Urinary bladder (tissue), 4 donors: ENCODE results near the gene ZCCHC14. TPM values are rescaled to one million over a fixed set of nuclear protein-coding genes. Genes with fewer than 3 reads are reported as not detected.

Source experiments
- DNase-seq: peaks from one replicate; pipeline ENCODE4 v3.0.0-alpha.2; 2015; ENCODE audit errors: extremely low spot score
- H3K27ac ChIP-seq: one replicate; pipeline ENCODE4 v1.5.1; 2013; ENCODE audit warnings: low read depth, mild to moderate bottlenecking, moderate library complexity
- H3K36me3 ChIP-seq: one replicate; pipeline ENCODE4 v1.6.1; 2013; ENCODE audit warnings: mild to moderate bottlenecking, moderate library complexity; ENCODE audit not compliant: insufficient read depth
- H3K4me1 ChIP-seq: one replicate; pipeline ENCODE4 v1.6.1; 2013; ENCODE audit warnings: mild to moderate bottlenecking, moderate library complexity; ENCODE audit not compliant: insufficient read depth
- H3K4me3 ChIP-seq: one replicate; pipeline ENCODE4 v1.5.1; 2013; ENCODE audit warnings: low read depth, low read length
- WGBS: extraction: QIAGEN DNeasy Blood & Tissue Kit; methylation state at CpG from one replicate; pipeline ENCODE4 v1.1.7; 2013; 5-methylcytosine and 5-hydroxymethylcytosine counted together
- polyA plus RNA-seq: library from polyadenylated mRNA; stranded (reverse); fragments of 200-250 nt; gene quantifications from one replicate; pipeline ENCODE4 v1.2.3, GENCODE V29; 2013
- total RNA-seq: library from RNA; depleted of rRNA; stranded (reverse); fragments of >200 nt; gene quantifications from one replicate; pipeline ENCODE4 v1.2.3, GENCODE V29; 2014
- donor health status: healthy with polysubstance abuse.
- donor health status: healthy.

The ZCCHC14 gene
- total and polyA plus RNA-seq, 2 donors = 16.6 to 36.1 TPM

DNA sequence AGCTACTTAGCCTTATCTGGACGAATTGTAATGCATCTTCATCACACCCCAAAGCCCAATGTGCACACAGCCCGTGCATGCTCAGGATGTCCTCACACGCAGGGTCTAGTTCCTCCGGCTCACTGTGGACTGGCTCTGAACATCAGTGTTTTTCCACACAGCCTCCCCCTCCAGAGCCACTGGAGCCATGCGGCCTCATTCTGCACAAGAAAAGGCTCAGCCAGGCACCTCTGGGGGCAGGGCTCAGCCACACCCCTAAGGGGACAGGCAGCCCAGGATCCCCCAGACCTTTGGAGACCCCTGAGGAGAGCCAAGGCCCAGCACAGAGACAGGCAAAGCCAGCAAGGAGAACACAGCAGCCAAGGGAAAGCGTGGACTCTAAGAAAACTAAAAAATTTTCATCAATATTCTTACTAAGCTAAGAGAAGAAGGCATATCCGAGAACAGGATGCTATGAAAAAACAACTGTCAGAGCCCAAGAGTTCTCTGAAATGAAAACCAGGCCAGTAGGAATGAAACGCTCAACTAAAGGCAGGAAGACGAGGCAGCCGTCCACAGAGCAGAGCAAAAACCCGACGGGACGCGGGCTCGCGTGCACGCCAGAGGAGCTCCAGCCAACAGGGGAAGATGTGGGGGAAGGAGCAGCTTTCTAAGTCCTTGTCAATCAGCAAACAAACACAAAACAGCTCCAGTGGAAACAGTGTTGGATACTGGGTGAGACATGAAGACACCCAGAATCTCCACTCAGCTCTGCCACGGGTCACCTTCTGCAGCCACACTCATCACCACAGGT is 66.2 kb downstream of the ZCCHC14 start:
- Histone ChIP-seq H3K4me1 (no peaks in the 10 kb centered on the region), H3K27ac (no peak overlapping the region), H3K4me3 (no peak overlapping the region), H3K36me3 (peaks cover 2% of the 10 kb centered on the region)
- 80% methylated on average over 18 of the region's 18 CpGs for WGBS
- DNase-seq = no peak

GRCh38 chr16:87425941-87426340 is 66.9 kb downstream of the ZCCHC14 start:
- no peaks in the 10 kb centered on the region for H3K4me1 ChIP-seq
- DNase-seq = no peak
- no peak overlapping the region for H3K4me3 ChIP-seq
- peaks cover 2% of the 10 kb centered on the region for H3K36me3 ChIP-seq
- 91% methylated on average over 12 of the region's 12 CpGs for WGBS
- no peak overlapping the region for H3K27ac ChIP-seq

DNA sequence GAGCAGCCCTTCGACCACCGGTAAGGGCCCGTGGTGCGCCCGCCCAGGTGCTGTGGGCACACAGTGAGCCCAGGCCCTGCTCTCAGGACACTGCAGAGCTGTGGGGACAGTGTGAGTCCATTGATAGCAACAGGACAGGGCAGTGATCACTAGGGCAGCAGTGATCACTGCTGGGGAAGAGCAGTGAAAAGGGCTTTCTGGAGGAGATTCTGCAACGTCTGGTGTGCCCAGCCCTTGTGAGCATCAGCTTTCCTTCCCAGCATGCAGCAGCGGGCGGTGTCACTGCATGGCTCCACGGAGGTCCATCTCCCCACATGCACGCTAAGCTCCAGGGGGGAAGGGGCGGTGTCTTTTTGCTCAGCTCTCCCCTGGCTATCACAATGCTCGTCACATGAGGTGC is 68.6 kb downstream of the ZCCHC14 start:
- no peaks in the 10 kb centered on the region for H3K4me1 ChIP-seq
- H3K36me3 ChIP-seq = peaks cover 2% of the 10 kb centered on the region
- H3K27ac ChIP-seq = no peak overlapping the region
- no peak overlapping the region for H3K4me3 ChIP-seq
- 79% methylated on average over 12 of the region's 12 CpGs for WGBS
- no peak for DNase-seq

DNA sequence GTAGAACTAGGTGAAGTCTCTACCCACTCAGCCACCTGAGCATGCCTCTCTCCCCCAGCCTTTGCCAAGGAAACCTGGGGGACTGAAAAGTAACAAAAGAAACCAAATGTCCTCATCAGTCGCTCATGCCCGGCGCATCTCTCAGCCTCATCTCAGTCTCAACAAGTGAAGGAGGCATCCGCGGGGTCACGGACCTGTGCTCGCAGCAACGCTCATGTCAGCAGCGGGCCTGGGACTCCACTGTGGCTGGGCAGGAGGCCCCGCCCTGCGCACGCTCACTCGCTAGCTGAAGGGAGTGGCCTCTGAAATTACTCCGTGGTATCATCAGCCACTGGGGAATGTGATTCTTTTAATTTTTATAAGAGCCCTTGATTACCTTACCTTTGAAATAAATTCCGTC is 69.4 kb downstream of the ZCCHC14 start:
- H3K4me1 ChIP-seq = no peaks in the 10 kb centered on the region
- peaks cover 2% of the 10 kb centered on the region for H3K36me3 ChIP-seq
- WGBS = 95% methylated on average over 15 of the region's 15 CpGs
- no peak overlapping the region for H3K27ac ChIP-seq
- no peak overlapping the region for H3K4me3 ChIP-seq
- DNase-seq = no peak

DNA sequence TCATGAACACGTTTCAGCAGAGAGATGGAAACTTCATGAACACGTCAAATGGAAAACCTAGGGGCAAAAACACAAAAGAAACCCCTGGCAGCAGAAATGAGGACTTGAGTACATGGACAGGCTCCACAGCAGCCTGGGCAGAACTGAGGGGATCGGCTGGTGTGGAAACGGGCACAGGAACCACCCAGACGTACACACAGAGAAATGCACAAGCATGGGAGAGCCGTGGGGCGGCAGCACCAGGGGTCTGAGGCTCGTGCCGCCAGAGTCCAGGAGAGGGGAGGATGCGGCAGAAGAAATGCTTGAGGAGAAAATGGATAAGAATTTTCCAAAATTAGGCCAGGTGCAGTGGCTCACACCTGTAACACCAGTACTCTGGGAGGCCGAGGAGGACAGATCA is 70.7 kb downstream of the ZCCHC14 start:
- H3K36me3 ChIP-seq = peaks cover 2% of the 10 kb centered on the region
- H3K4me1 ChIP-seq = no peaks in the 10 kb centered on the region
- 96% methylated on average over 11 of the region's 11 CpGs for WGBS
- H3K4me3 ChIP-seq = no peak overlapping the region
- no peak for DNase-seq
- no peak overlapping the region for H3K27ac ChIP-seq

DNA sequence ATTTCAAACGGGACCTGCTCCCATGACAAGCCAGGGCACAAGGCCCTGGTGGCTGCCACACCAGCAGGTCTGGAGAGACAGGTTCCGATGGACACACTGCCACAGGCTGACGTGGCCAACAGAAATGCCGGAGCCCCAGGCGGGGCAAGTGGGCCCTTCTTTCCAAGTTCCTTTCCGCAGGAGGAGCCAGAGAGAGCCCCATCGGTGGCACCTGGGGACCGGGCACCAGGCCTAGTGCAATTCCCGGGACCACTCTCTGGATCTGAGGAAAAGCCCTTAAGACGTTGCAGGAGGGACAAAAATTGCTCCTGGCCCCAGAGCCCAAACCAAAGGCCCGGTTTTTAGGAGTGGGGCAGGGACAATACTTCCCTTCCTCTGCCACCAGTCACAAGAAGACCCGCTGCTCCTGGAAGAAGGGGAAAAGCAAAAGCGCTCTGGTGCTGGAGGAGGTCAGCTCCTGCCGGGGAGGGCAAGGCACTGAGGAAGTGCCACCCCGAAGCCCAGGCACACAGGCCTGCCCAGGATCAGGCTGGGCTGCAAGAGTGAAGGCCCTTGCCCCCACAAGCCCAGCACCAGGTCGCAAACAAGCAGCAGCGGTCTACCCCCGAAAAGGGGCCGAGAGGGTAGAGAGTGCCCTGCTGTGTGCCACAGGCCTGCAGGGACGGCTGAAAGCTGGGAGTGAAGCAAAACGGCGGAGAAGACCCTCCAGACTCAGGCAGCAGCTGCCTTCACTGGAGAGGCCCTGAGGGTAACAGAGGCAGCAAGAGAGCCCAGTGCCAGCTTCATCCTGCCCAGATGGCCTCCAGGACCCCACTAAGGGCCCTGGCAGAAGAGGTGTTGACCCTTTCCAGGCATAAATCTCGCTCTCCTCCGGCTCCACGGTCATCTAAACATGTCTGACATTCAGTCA is 71.6 kb downstream of the ZCCHC14 start:
- no peak overlapping the region for H3K27ac ChIP-seq
- no peak overlapping the region for H3K4me3 ChIP-seq
- H3K36me3 ChIP-seq = peaks cover 2% of the 10 kb centered on the region
- DNase-seq = no peak
- 94% methylated on average over 25 of the region's 25 CpGs for WGBS
- H3K4me1 ChIP-seq = no peaks in the 10 kb centered on the region

DNA sequence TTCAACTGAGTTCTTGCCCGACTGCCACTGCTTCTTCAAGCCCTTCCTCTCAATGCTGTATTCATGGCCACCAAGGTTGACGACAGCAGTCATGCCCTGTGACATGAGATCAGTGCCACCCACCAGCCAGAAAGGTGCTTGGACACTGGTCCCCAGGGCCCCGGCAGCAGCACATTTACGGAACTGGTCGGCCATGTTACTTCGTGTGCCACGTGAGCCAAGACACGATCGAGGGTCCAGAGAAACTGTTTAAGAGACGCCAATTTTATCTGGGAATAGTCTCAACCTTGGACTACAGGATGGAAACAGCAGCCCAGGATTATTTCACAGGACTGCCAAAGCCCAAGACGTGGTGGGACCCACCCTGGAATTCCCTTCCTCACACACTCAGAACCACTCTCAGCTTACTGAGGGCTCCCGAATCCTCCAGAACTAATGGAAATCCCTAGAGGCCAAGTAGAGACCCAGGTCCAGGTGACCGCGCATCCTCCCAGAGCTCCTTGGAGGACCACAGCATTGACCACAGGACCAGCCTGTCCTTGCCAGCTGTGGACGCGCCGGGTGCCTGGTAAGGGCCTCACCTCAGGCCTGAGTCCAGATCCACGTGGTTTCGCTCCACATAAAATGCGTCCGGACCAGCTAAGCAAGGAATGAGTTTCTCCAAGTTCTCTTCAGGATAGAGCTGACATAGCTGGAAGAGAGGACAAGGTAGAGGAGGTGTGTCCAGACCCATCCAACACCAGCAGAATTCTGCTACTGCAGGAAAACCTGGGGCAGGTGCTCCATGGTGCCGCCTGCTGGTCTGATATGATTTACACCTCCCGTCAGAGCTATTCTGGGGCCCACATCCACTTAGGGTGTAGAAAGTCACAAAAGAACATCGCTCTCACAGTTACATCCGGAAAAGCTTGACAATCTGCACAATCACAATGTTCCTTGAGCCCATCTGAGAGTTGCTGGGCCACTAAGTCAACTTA is 72.5 kb downstream of the ZCCHC14 start:
- DNase-seq = no peak
- Histone ChIP-seq H3K4me3 (no peak overlapping the region), H3K36me3 (peaks cover 2% of the 10 kb centered on the region), H3K4me1 (no peaks in the 10 kb centered on the region), H3K27ac (no peak overlapping the region)
- WGBS = 90% methylated on average over 25 of the region's 25 CpGs

GRCh38 chr16:87418644-87419043 is 74.2 kb downstream of the ZCCHC14 start:
- H3K4me1 ChIP-seq = no peaks in the 10 kb centered on the region
- WGBS = 58% methylated on average over 6 of the region's 6 CpGs
- no peak for DNase-seq
- H3K36me3 ChIP-seq = peaks cover 2% of the 10 kb centered on the region
- no peak overlapping the region for H3K27ac ChIP-seq
- H3K4me3 ChIP-seq = no peak overlapping the region

- 81% methylated on average over 18 of the region's 18 CpGs for WGBS
- H3K36me3 ChIP-seq = no peaks in the 10 kb centered on the region
- H3K4me1 ChIP-seq = no peaks in the 10 kb centered on the region
- H3K4me3 ChIP-seq = no peak overlapping the region
- no peak overlapping the region for H3K27ac ChIP-seq
- DNase-seq = no peak
Observed at GRCh38 chr16:87418216-87418615, 74.6 kb downstream of the ZCCHC14 start.

DNA sequence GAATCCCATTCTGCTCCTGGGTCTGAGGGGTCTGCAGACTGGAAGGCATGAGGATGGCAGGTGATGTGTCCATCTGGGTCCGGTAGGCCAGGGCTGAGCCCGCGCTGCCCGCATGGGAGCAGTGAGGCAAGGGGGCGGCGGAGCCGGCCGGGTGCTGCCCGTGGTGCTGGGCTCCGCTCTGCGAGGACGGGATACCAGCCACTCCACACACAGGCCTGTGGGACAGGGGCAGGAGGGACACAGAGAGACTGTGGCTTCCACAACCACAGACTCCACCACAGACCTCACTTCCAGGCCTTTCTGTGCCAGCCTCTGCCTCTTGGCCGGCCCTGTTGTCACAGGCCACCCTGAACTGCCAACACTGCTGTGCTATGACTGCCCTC is 75.3 kb downstream of the ZCCHC14 start:
- Histone ChIP-seq H3K4me1 (no peaks in the 10 kb centered on the region), H3K27ac (no peak overlapping the region), H3K36me3 (no peaks in the 10 kb centered on the region), H3K4me3 (no peak overlapping the region)
- DNase-seq = no peak
- WGBS = 92% methylated on average over 13 of the region's 13 CpGs

DNA sequence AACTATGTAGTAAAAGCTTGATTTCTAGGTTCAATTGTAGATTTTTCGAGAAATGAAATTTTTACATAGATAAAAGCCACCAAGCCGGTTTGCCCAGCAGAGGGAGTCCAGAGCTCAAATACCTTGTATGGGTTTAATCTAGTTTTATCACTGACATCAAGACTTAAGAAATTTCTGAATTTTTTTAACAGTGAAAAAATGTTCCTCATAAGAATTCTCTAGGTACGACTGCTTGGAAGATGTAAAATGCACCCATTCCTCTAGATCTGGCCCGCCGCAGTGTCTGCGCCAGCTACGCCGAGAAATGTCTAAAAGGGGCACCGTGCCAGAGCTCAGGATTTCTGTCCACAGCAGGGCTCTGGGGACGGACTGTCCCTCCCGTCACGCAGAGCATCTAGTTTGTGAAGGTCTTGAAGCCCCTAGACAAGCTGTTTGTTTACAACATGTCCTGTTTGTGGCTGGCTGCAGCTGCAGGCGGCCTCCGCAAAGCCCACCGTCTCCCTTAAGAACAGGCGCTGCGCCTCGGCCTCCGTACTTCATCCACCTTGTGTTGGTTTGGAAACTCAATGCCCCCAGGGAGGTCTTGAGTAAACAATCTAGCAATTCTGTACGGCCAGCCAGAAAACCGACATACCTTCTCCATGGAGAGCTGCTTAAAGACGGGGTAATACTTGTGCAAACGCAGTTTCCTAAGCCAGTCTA is 75.8 kb downstream of the ZCCHC14 start:
- Histone ChIP-seq H3K4me1 (no peaks in the 10 kb centered on the region), H3K27ac (no peak overlapping the region), H3K36me3 (peaks cover 3% of the 10 kb centered on the region), H3K4me3 (no peak overlapping the region)
- 69% methylated on average over 23 of the region's 23 CpGs for WGBS
- DNase-seq = no peak

- H3K4me3 ChIP-seq = no peak overlapping the region
- H3K27ac ChIP-seq = no peak overlapping the region
- H3K36me3 ChIP-seq = peaks cover 7% of the 10 kb centered on the region
- DNase-seq = no peak
- 88% methylated on average over 9 of the region's 9 CpGs for WGBS
- no peaks in the 10 kb centered on the region for H3K4me1 ChIP-seq
Observed at GRCh38 chr16:87415441-87415840, 77.4 kb downstream of the ZCCHC14 start.

DNA sequence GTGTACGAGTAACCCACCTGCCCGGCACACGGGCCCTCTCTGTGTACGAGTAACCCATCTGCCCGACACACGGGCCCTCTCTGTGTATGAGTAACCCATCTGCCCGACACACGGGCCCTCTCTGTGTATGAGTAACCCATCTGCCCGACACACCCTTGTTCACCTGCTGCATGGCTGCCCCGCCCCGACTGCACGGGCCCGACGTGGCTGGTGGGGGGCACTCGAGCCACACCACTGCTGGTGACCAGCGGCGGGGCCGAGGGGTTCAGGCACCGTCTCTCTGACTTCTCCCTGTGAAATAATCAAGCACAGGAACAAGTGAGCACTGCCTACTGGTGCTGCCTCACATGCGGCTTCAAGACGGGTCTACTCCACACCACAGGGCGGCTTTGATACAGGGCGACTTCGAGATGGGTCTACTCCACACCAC is 78.6 kb downstream of the ZCCHC14 start:
- Histone ChIP-seq H3K27ac (no peak overlapping the region), H3K36me3 (peaks cover 7% of the 10 kb centered on the region), H3K4me3 (no peak overlapping the region), H3K4me1 (no peaks in the 10 kb centered on the region)
- no peak for DNase-seq
- 89% methylated on average over 24 of the region's 24 CpGs for WGBS
